PC-9 (cell line): ENCODE data around the gene PIM1. TPM values are rescaled to one million over a fixed set of nuclear protein-coding genes. Genes with fewer than 3 reads are reported as not detected.

ENCODE experiments used
- BruUV-seq: library from RNA; stranded (reverse); fragments of 400-500 nt; replicated peaks from 2 replicates; lab custom pipeline; 2021; lab: Mats Ljungman, UMichigan
- CTCF ChIA-PET: fragments of 300-600 bp; sonication (Branson Sonifier 250); formaldehyde crosslinking; loops from one replicate; lab custom pipeline; 2022; ENCODE audit warnings: antibody characterized with exemption; lab: Charles Lee
- POLR2A ChIA-PET: fragments of 300-600 bp; sonication (Branson Sonifier 250); formaldehyde crosslinking; loops from one replicate; lab custom pipeline; 2022; ENCODE audit warnings: antibody characterized with exemption; ENCODE audit not compliant: unreplicated experiment; lab: Charles Lee
- DNase-seq, 2 experiments: peaks; one replicate each; pipeline versions ENCODE4 v3.0.0 to v3.0.0-alpha.2; 2015 to 2022; ENCODE audit warnings: mixed read lengths in 1 of 2
- H2AFZ ChIP-seq: fragments of 200-600 bp; sonication (generic); 2 replicates; pipeline ENCODE4 v1.8.1; 2017; ENCODE audit warnings: antibody characterized with exemption
- H3F3A ChIP-seq: fragments of 200-600 bp; sonication (generic); 2 replicates; pipeline ENCODE4 v1.8.1; 2017; ENCODE audit warnings: antibody characterized with exemption, mild to moderate bottlenecking, low read depth; ENCODE audit not compliant: insufficient read depth
- H3K27ac ChIP-seq: fragments of 200-600 bp; sonication (generic); 2 replicates; pipeline ENCODE4 v1.6.1; 2016; ENCODE audit warnings: mixed run types
- H3K27me3 ChIP-seq: fragments of 200-600 bp; sonication (generic); 2 replicates; pipeline ENCODE4 v1.6.1; 2016; ENCODE audit warnings: low read depth, mixed run types; ENCODE audit not compliant: insufficient read depth
- H3K36me3 ChIP-seq: fragments of 200-600 bp; sonication (generic); 2 replicates; pipeline ENCODE4 v1.6.1; 2016; ENCODE audit warnings: low read depth, mixed run types
- H3K4me1 ChIP-seq: fragments of 200-600 bp; sonication (generic); replicated peaks from 2 replicates; pipeline ENCODE4 v1.6.1; 2016; ENCODE audit warnings: mixed run types; ENCODE audit not compliant: insufficient read depth
- H3K4me2 ChIP-seq: fragments of 200-600 bp; sonication (generic); 2 replicates; pipeline ENCODE4 v1.6.1; 2017; ENCODE audit warnings: mixed run types
- H3K4me3 ChIP-seq: fragments of 200-600 bp; sonication (generic); 2 replicates; pipeline ENCODE4 v1.6.1; 2016; ENCODE audit warnings: mixed run types
- H3K79me2 ChIP-seq: fragments of 200-600 bp; sonication (generic); 2 replicates; pipeline ENCODE4 v1.6.1; 2017; ENCODE audit warnings: low read depth, mixed run types
- H3K9me2 ChIP-seq: fragments of 200-600 bp; sonication (generic); 2 replicates; pipeline ENCODE4 v1.8.1; 2017; ENCODE audit warnings: mild to moderate bottlenecking; ENCODE audit not compliant: insufficient read depth
- H3K9me3 ChIP-seq: fragments of 200-600 bp; sonication (generic); 2 replicates; pipeline ENCODE4 v1.8.1; 2016; ENCODE audit warnings: low read depth; ENCODE audit not compliant: insufficient read depth
- H4K20me1 ChIP-seq: fragments of 200-600 bp; sonication (generic); 2 replicates; pipeline ENCODE4 v1.8.1; 2017; ENCODE audit not compliant: insufficient read depth
- EZH2 ChIP-seq: fragments of 200-600 bp; sonication (generic); IDR thresholded peaks from 2 replicates; pipeline ENCODE4 v1.8.0; 2017; ENCODE audit warnings: antibody characterized with exemption, low read depth
- intact Hi-C: fragments of 100-400 bp; cut with micrococcal nuclease; formaldehyde crosslinking; loops from one replicate; pipeline ENCODE4 v1.10.0; 2022; ENCODE audit not compliant: unreplicated experiment
- total RNA-seq: library from RNA; stranded (reverse); gene quantifications from 2 replicates; pipeline ENCODE4 v1.2.3, GENCODE V29; 2021
- TF ChIP-seq, protein P1 (sequence below): fragments of 200-600 bp; sonication (generic); conservative IDR thresholded peaks from 2 replicates; pipeline ENCODE4 v1.6.1; 2017; ENCODE audit warnings: mixed run types, antibody characterized with exemption, mild to moderate bottlenecking, moderate library complexity

Gene PIM1
- total RNA-seq, 1 experiment from 2014 or later = 51.0 TPM

DNA sequence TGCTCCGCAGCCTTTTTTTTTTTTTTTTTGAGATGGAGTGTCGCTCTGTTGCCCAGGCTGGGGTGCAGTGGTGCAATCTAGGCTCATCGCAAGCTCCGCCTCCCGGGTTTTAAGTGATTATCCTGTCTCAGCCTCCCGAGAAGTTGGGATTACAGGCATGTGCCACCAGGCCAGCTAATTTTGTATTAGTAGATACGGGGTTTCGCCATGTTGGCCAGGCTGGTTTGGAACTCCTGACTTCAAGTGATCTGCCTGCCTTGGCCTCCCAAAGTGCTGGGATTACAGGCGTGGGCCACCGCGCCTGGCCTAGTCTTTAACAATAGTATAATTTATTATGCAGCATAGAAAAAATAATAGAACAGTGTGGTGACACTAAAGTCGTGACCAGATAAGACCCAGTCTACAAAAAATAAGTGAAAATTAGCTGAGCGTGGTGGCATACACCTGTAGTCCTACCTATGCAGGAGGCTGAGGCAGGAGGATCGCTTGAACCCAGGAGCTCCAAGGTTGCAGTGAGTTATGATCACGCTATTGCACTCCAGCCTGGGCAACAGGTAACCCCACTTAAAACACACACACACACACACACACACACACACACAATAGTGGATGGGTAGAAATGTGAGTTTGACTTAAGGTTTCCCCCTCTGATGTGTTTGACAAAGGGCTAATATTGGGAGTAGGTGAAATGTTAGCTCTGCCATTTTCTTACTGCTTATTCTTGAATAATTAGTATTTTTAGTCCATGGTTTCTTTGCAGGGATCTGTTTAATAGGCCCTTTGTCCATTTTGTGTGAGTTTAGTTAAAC, 6.5 kb downstream of the PIM1 start:
- Histone ChIP-seq H3K9me2 (no peaks in the 10 kb centered on the region), H4K20me1 (peaks cover 27% of the 10 kb centered on the region), H3K36me3 (peaks cover 38% of the 10 kb centered on the region), H3K27ac (no peak overlapping the region), H3K4me1 (peaks cover 17% of the 10 kb centered on the region), H3K79me2 (peaks cover 26% of the 10 kb centered on the region), H3K4me3 (no peak overlapping the region), H3K4me2 (no peak overlapping the region), H2AFZ (no peak overlapping the region), H3K27me3 (no peaks in the 10 kb centered on the region), H3F3A (peaks cover 68% of the 10 kb centered on the region), H3K9me3 (no peaks in the 10 kb centered on the region)
- intact Hi-C loops = no loop called here
- DNase-seq = no peak
- TF ChIP-seq, protein P1, sequence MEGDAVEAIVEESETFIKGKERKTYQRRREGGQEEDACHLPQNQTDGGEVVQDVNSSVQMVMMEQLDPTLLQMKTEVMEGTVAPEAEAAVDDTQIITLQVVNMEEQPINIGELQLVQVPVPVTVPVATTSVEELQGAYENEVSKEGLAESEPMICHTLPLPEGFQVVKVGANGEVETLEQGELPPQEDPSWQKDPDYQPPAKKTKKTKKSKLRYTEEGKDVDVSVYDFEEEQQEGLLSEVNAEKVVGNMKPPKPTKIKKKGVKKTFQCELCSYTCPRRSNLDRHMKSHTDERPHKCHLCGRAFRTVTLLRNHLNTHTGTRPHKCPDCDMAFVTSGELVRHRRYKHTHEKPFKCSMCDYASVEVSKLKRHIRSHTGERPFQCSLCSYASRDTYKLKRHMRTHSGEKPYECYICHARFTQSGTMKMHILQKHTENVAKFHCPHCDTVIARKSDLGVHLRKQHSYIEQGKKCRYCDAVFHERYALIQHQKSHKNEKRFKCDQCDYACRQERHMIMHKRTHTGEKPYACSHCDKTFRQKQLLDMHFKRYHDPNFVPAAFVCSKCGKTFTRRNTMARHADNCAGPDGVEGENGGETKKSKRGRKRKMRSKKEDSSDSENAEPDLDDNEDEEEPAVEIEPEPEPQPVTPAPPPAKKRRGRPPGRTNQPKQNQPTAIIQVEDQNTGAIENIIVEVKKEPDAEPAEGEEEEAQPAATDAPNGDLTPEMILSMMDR = no peak
- TF ChIP-seq EZH2 = no peak
- CTCF ChIA-PET = interaction anchor here (0.6 kb wide), 2 partner anchors 155 to 258 kb away, joined by 3 read pairs; no protein-coding TSS in a partner anchor
- BruUV-seq = no TSS peak
- POLR2A ChIA-PET = interaction anchor here (0.6 to 0.9 kb wide), 5 partner anchors 32 to 1671 kb away, joined by 4 to 9 read pairs (median 7); no protein-coding TSS in a partner anchor

DNA sequence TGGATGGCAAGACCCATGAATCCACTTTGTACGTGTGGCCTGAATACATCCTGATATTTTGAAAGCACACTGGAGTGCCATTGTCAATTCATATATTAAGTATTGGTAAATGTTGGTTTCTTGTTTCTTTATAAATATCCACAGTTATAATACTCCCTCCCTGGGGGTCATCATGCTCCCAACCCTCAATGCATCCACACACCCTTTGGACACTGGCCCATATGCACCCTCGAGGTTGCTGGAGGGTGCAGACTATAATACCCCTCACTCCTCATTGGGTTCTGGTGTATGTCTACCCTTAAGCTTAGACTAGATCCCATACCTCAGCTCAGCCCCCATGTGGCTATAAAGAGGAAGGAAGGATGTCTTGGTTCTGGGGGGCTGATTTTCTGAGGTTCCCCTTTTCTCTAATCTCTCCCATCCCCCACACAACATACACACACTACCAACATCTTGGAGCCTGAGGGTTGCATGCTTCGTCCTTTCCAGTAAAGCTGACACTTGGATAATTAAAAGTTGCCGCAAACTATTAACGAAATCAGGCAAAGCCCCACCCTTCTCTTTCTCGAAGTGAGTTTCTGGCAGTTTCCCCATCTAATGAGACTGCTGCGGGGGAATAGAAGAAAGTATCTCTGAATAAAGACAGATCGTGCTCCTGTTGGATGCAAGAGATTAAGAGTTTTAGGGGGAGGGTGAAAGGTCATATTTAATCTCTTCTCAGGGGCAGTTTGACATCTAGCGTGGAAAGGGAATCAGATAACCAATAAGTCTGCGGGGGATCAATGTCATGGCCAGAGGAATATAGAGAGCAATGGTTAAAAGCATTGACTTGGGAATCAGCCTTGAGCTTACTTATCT, 7.4 kb downstream of the PIM1 start:
- DNase-seq = no peak
- H3K4me3 ChIP-seq = no peak overlapping the region
- no peak for TF ChIP-seq EZH2
- TF ChIP-seq, protein P1 = no peak
- CTCF ChIA-PET = interaction anchor here (0.6 kb wide), 1 partner anchor 259 kb away, joined by 3 read pairs; no protein-coding TSS in a partner anchor
- H3K27ac ChIP-seq = no peak overlapping the region
- peaks cover 16% of the 10 kb centered on the region for H3K4me1 ChIP-seq
- intact Hi-C loops = no loop called here
- no peak overlapping the region for H3K4me2 ChIP-seq
- H3K27me3 ChIP-seq = no peaks in the 10 kb centered on the region
- peaks cover 27% of the 10 kb centered on the region for H4K20me1 ChIP-seq
- H2AFZ ChIP-seq = no peak overlapping the region
- POLR2A ChIA-PET = interaction anchor here (0.7 to 0.9 kb wide), 2 partner anchors 44 to 45 kb away, joined by 7 to 9 read pairs; no protein-coding TSS in a partner anchor
- H3K9me3 ChIP-seq = no peaks in the 10 kb centered on the region
- peaks cover 64% of the 10 kb centered on the region for H3F3A ChIP-seq
- no peaks in the 10 kb centered on the region for H3K9me2 ChIP-seq
- no TSS peak for BruUV-seq
- H3K79me2 ChIP-seq = peaks cover 20% of the 10 kb centered on the region
- H3K36me3 ChIP-seq = peaks cover 33% of the 10 kb centered on the region

DNA sequence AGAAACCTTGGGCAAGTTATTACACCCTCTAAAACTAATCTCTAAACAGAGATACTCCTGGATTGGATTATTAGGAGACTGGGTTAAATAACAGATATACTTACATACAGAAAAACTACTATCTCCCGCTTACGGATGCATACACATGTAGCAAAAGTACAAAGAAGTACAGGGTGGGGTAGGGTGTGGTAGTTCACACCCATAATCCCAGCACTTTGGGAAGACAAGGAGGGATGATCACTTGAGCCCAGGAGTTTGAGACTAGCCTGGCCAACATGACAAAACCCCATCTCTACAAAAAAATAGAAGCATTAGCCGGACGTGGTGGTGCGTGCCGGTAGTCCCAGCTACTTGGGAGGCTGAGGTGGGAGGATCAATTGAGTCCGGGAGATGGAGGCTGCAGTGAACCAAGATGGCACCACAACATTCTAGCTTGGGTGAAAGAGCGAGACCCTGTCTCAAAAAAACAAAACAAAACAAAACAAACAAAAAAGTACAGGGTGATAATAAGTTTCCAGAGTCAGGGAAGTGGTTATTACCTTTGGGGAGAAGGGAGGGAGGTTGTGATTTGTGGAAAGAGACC, 8.1 kb downstream of the PIM1 start:
- Histone ChIP-seq H3F3A (peaks cover 58% of the 10 kb centered on the region), H3K4me1 (peaks cover 9% of the 10 kb centered on the region), H3K36me3 (peaks cover 27% of the 10 kb centered on the region), H3K4me3 (no peak overlapping the region), H3K4me2 (no peak overlapping the region), H3K9me3 (no peaks in the 10 kb centered on the region), H3K27ac (no peak overlapping the region), H4K20me1 (peaks cover 19% of the 10 kb centered on the region), H3K9me2 (no peaks in the 10 kb centered on the region), H2AFZ (no peak overlapping the region), H3K27me3 (no peaks in the 10 kb centered on the region), H3K79me2 (peaks cover 13% of the 10 kb centered on the region)
- no peak for DNase-seq
- CTCF ChIA-PET = no interaction called here
- TF ChIP-seq, protein P1 = no peak
- TF ChIP-seq EZH2 = no peak
- POLR2A ChIA-PET = no interaction called here
- BruUV-seq = no TSS peak
- intact Hi-C loops = no loop called here
